Stimulated activated CD8-positive, alpha-beta memory T cell treated with anti-CD3 and anti-CD28 coated beads, Interleukin-2, amount 100 ng/mL, for 48 hours (primary cell): ENCODE results near the gene CPNE2.
"Not testable (repeated sequence)": the region's sequence is repeated elsewhere in the genome, so short reads cannot be mapped to it uniquely, and the experiment has no call there.

Experiments
- DNase-seq, 2 donors: peaks; one replicate each; pipeline ENCODE4 v3.0.0-alpha.2; 2020; ENCODE audit warnings: low read depth in 2 of 2

Gene CPNE2

DNA sequence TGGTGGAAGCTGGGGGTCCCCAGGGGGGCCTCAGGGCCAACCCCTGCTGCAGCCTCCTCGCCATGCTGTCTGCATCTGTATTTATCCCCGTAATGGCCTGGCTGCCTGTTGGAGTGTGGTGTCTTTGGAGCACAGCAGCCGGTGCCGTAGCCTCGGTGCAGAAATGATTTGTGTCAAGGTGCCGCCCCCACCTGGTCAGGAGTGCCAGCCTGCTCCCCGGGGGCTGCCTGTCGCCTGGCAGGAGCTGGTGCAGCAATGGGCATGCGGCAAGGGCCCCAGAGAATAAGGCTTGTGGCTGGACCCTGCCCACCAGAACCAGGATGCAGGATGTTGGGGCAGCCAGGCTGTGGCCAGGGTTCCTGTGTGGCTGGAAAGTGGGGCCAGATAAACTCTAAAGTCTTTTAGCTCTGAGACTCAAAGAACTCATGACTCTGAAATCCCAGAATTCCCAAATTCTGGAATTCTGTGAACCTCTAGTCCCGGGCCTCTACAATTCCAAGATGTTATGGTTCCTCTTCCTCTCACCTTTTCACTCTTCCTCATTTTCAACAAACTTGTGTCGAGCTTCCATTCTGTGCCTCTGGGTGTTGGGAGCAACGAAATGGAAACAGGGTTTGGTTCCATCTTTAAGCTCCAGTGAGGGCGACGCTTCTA is 5.9 kb downstream of the CPNE2 start:
- DNase-seq, result no peak

DNA sequence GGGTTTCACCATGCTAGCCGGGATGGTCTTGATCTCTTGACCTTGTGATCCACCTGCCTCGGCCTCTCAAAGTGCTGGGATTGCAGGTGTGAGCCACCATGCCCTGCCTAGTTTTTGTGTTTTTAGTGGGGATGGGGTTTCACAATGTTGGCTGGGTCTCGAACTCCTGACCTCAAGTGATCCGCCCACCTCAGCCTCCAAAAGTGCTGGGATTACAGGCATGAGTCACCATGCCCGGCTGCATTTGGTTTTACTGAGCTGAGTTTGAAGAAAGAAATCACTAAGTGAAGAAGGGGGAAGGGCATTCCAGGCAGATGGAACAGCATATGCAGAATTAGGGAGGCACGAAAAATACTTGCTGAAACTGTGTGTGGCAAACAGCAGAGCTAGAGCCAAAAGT is 7.6 kb downstream of the CPNE2 start:
- not testable (repeated sequence) for DNase-seq

DNA sequence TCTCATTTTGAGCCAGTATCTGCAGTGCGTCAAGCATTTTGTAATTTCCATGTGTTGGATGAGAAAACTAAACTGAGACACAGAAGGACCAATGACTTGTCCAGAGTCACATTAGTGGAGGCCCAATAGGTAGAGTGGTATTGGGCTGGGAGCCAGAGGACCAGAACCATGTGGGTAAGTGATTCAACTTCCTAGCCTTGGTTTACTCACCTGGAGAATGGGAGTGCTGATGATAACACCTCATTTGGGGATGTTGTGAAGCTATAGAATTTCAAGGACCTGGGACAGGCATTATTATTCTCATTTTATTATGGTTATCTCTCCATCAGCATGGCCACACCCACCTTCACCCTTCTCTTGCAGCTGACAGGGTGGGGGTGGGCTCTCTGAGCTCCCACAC is 8.1 kb downstream of the CPNE2 start:
- DNase-seq, result no peak

DNA sequence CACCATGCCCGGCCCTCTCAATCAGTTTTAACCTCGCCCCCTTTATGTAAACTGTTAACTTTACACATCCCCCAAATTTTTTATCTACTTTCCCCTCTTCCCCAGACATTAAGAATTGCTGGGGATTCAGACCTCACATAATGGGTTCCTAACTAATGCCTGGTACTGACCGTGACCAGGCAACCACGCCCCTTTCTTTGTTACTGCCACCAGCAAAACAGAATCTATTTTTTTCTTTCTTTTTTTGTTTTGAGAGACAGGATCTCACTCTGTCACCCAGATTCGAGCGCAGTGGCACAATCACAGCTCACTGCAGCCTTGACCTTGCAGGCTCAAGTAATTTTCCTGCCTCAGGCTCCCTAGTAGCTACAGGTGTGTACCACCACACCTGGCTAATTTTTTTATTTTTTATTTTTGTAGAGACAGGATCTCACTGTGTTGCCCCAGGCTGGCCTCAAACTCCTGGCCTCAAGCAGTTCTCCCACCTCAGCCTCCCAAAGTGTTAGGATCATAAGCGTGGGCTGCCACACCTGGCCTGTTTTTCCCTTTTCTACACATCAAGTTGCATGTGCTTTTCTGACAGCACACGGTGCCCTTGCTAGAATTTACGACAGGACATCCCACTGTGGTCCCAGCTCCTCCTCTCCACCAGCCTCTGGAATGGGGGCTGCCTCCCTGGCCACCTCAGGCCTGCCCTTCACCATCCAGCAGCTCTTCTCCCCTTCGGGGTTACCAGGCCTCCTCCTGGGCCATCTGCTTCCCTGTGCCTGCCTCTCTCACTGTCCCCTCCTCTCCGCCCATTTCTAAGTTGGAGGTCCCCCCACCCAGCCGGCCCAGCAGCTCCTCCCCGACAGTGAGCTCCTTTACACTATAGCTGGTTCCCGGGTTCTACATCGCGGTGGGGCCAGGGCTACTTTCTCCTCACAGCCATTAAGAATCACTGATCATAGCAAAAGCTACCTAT is 10.8 kb downstream of the CPNE2 start:
- DNase-seq, result no peak

- DNase-seq, result no peak
Measured at GRCh38 chr16:57104706-57105105, 12.3 kb downstream of the CPNE2 start.

- DNase-seq, result no peak
Measured at GRCh38 chr16:57105184-57105583, 12.8 kb downstream of the CPNE2 start.

GRCh38 chr16:57106767-57107166 is 14.4 kb downstream of the CPNE2 start:
- no peak for DNase-seq

GRCh38 chr16:57107321-57107922 is 15.0 kb downstream of the CPNE2 start:
- no peak for DNase-seq

GRCh38 chr16:57108432-57108831 is 16.0 kb downstream of the CPNE2 start:
- no peak for DNase-seq

DNA sequence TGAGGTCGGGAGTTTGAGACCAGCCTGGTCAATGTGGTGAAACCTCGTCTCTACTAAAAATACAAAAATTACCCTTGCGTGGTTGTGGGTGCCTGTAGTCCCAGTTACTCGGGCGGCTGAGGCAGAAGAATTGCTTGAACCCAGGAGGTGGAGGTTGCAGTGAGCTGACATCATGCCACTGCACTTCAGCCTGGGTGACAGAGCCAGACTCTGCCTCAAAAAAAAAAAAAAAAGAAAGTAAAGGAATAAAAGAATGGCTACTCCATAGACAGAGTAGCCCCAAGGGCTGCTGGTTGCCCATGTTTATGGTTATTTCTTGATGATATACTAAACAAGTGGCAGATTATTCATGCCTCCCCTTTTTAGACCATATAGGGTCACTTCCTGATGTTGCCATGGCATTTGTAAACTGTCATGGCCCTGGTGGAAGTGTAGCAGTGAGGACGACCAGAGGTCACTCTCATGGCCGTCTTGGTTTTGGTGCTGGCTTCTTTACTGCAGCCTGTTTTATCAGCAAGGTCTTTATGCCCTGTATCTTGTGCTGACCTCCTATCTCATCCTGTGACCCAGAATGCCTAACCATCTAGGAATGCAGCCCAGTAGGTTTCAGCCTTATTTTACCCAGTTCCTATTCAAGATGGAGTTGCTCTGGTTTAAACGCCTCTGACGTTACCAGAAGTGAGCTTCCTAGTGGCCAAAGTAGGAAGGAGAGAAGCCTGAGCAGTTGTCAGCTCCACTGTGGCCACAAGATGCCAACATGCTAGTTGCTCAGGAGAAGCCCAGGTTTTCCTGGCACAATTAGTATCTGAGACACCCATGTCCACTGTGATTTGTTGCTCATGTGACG is 17.1 kb downstream of the CPNE2 start:
- DNase-seq, result not testable (repeated sequence)

DNA sequence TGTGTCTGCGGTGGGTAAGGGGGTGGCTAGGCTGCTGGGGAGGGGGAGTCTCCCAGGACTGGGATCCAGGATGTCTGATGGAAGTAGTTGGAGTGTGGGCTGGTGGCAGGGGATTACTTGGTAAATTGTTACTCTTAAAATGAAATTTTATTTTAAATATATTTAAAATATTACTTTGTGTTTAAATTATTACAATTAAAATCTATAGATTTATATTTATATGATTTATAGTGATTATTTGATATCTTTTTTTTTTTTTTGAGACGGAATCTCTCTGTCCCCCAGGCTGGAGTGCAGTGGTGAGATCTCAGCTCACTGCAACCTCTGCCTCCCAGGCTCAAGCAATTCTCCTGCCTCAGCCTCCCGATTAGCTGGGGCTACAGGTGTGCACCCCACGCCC is 18.6 kb downstream of the CPNE2 start:
- DNase-seq, result no peak

DNA sequence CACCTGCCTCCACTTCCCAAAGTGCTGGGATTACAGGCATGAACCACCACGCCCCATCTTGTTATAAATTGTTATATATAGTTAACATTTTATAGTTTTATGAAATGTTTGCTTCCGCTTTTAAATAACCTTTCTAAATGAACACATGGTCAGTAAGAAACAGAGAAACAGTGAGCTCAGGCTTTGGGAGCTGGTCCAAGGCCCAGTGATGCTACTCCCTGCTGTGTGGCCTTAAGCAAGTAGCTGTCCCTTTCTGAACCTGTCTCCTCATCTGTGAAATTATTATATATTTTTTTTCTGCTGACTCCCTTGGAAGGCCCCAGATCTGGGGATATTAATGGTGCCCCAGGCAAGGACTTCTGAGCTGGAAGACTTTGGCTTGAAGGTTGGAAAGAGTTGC is 19.0 kb downstream of the CPNE2 start:
- no peak for DNase-seq

DNA sequence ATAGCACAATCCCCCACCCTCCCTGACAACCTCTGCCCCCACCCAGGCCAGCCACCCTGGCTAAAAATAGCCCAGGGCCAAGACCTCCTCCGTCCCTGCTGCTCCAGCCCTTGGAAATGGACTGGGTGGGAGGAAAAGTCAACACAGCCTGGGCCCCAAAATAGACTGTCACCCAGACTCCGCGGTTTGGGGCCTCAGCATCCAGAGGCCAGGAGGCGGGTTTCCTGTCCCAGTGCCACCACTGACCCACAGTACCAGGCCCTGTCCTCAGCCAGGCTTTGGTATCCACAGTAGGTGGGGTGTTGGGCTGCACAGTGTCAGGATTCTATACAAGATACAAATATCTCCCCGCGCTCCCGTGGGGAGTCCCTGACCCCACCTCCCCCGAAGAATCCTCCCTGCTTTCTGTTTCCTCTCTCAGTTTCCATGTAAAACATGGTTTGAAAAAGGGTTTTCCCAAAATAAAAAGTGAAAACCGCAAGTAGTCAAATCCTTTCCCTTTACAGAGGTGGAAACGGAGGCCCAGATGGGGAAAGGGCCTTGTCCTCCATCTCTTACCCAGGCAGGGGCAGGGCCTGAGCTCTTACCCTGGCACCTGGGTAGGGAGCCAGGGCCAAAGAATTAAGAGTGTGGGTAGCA is 20.1 kb downstream of the CPNE2 start:
- no peak for DNase-seq

DNA sequence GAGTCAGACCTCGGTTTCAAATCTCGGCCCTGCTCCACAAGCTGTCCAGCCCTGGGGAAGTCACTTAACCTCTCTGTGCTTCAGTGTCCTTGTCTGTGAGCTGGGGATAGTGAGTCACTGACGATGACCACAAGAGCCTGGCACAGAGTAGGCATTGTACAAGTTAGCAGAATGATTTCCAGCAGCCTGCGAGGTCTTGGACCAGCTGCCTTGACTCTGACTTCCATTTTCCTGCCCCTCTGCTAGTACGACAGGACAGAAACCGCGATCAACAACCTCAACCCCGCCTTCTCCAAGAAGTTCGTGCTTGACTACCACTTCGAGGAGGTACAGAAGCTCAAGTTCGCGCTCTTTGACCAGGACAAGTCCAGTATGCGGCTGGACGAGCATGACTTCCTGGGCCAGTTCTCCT is 20.7 kb downstream of the CPNE2 start:
- DNase-seq, result no peak

DNA sequence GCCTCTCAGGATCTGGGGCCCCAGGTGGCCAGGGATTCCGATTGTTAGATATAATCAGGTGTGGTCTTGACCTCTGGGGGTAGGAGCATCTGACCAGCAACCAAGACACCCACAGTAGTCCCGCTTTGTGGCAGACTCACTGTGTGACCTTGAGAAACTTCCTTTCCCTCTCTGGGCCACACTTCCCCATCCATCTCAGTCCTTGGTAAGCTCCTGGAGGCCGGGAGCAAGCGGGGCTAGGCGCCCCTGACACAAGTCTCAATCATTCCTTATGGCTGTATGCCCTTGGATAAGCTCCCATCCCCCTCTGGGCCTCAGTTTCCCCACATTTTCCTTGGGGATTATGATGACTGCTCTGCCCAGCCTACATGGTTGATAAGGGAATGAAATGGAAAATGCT is 21.3 kb downstream of the CPNE2 start:
- no peak for DNase-seq

DNA sequence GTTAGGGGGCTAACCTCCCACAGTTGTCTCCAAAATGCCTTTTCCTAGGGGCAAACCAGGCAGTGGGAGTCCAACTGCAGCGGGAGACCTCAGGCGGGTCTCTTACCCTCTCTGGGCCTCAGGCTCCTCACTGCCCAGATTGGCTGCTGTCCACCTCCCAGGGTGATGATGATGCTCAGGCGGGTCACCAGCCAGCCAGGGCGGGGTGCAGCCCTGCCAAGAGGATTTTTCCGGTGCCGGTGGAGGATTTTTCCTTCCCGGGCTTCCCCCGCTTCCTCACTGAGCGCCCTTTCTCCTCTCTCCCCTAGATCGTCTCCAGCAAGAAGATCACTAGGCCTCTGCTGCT is 22.8 kb downstream of the CPNE2 start:
- no peak for DNase-seq

DNA sequence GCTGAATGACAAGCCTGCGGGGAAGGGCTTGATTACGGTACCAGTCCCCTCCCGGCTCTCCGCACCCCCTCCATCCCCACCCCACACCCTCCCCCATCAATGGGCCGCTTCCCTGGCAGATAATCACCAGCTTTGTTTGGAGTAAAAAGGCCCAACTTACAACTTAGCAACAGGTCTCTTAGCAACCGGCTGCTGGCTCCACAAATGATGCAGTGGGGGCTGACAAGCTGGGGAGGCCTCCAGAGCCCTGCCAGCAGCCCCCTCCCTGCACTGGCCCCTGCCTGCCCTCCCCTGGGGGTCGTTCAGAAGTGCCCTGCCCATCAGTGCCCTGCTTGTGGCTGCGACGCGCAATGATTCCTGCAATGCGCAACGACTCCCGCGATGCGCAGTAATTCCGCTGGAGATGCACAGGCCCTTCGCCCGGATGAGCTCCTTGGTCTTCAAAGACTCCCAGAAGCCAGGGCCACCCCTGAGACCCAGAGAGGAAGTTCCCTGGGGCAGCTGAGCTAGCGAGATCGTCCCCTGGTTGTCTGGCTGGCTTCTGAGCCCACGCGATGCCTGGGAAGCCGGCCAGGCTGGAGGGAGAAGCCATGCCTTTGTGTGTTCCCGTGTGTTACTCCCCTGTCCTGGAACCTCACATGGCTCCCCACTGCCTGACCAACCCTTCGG is 23.3 kb downstream of the CPNE2 start:
- no peak for DNase-seq

DNA sequence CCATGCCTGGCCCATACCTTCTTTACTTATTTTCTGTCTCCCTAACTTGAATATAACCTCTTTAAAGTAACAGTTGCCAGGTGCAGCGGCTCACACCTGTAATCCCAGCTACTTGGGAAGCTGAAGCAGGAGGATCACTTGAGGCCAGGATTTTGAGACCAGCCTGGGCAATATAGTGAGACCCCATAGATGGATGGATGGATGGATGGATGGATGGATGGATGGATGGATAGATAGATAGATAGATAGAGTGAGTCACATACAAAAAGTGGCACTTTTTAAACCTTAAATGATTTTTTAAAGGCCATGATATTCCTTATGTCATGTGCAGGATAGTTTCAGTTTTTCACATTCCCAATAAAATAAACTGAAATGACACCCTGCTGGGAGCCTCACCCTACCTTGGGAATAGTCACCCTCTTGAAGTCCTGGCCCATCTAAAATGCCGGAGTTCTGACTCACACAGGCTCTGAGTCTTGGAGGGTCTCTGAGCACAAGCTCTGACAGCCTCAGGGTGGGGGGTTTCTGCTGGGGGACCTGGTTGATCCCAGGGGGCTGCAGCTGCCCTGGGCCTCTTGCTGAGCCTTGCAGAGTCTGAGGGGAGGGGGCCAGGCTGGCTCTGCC is 26.2 kb downstream of the CPNE2 start:
- no peak for DNase-seq

- no peak for DNase-seq
Measured at GRCh38 chr16:57123216-57123973, 31.0 kb downstream of the CPNE2 start.
